ENCODE results near the gene OR13A1. TPM values are rescaled to one million over a fixed set of nuclear protein-coding genes. Genes with fewer than 3 reads are reported as not detected.

Gene OR13A1
- total RNA-seq, 1 donor from 2014 or later: 1.5 TPM

- Mint-ChIP-seq H3K4me3 (no peak overlapping the region), H3K4me1 (peaks cover 29% of the 10 kb centered on the region), H3K36me3 (no peaks in the 10 kb centered on the region), H3K27ac (no peak overlapping the region), H3K9me3 (peaks cover 4% of the 10 kb centered on the region), H3K27me3 (ENCODE audit: insufficient read depth, low read depth) (peaks cover 2% of the 10 kb centered on the region)
- Histone ChIP-seq H3K9ac (no peak overlapping the region), H4K20me1 (ENCODE audit: low read depth) (no peaks in the 10 kb centered on the region), H3K4me1 (peaks cover 27% of the 10 kb centered on the region), H3K27ac (no peak overlapping the region), H3K4me2 (no peak overlapping the region), H3K79me2 (ENCODE audit: low read depth) (no peaks in the 10 kb centered on the region), H3K4me3 (no peak overlapping the region), H3F3A (ENCODE audit: low read depth) (peaks cover 9% of the 10 kb centered on the region), H2AFZ (replicated peaks) (no peak overlapping the region), H3K36me3 (no peaks in the 10 kb centered on the region), H3K9me3 (ENCODE audit: low read depth) (no peaks in the 10 kb centered on the region), H3K27me3 (no peaks in the 10 kb centered on the region)
- TF ChIP-seq CTCF (IDR thresholded peaks at IDR 0.05) (no peak), EZH2phosphoT487 (IDR thresholded peaks at IDR 0.05) (no peak), EZH2 (IDR thresholded peaks at IDR 0.05) (no peak)
- no peak for DNase-seq (ENCODE audit: low spot score)
Observed at GRCh38 chr10:45282061-45282460, 33.3 kb downstream of the OR13A1 start.

GRCh38 chr10:45280113-45280760 is 35.2 kb downstream of the OR13A1 start:
- Histone ChIP-seq H3K9me3 (ENCODE audit: low read depth) (no peaks in the 10 kb centered on the region), H2AFZ (replicated peaks) (peak overlapping the region; percentile 84), H3F3A (ENCODE audit: low read depth) (peaks cover 9% of the 10 kb centered on the region), H3K9ac (no peak overlapping the region), H3K4me2 (peak overlapping the region; percentile 24), H3K36me3 (no peaks in the 10 kb centered on the region), H3K27ac (no peak overlapping the region), H3K27me3 (no peaks in the 10 kb centered on the region), H3K4me3 (no peak overlapping the region), H3K4me1 (peaks cover 27% of the 10 kb centered on the region), H4K20me1 (ENCODE audit: low read depth) (no peaks in the 10 kb centered on the region), H3K79me2 (ENCODE audit: low read depth) (no peaks in the 10 kb centered on the region)
- DNase-seq (ENCODE audit: low spot score): peak; percentile 5
- H3K36me3 Mint-ChIP-seq: no peaks in the 10 kb centered on the region
- H3K27me3 Mint-ChIP-seq (ENCODE audit: insufficient read depth, low read depth): no peaks in the 10 kb centered on the region
- no peaks in the 10 kb centered on the region for H3K9me3 Mint-ChIP-seq
- H3K4me3 Mint-ChIP-seq: no peak overlapping the region
- TF ChIP-seq EZH2phosphoT487 (IDR thresholded peaks at IDR 0.05) (no peak), EZH2 (IDR thresholded peaks at IDR 0.05) (no peak), CTCF (IDR thresholded peaks at IDR 0.05) (no peak)
- peaks cover 29% of the 10 kb centered on the region for H3K4me1 Mint-ChIP-seq
- peak overlapping the region; percentile 42 for H3K27ac Mint-ChIP-seq

- Mint-ChIP-seq H3K27me3 (ENCODE audit: insufficient read depth, low read depth) (no peaks in the 10 kb centered on the region), H3K36me3 (no peaks in the 10 kb centered on the region), H3K27ac (peak overlapping the region; percentile 69), H3K4me3 (no peak overlapping the region), H3K4me1 (peaks cover 29% of the 10 kb centered on the region), H3K9me3 (no peaks in the 10 kb centered on the region)
- no peak overlapping the region for H3K4me3 ChIP-seq
- no peaks in the 10 kb centered on the region for H3K9me3 ChIP-seq (ENCODE audit: low read depth)
- no peaks in the 10 kb centered on the region for H3K27me3 ChIP-seq
- H3F3A ChIP-seq (ENCODE audit: low read depth): peaks cover 9% of the 10 kb centered on the region
- peak overlapping the region; percentile 85 for H2AFZ ChIP-seq (replicated peaks)
- H3K36me3 ChIP-seq: no peaks in the 10 kb centered on the region
- H3K79me2 ChIP-seq (ENCODE audit: low read depth): no peaks in the 10 kb centered on the region
- DNase-seq (ENCODE audit: low spot score): no peak
- H3K27ac ChIP-seq: no peak overlapping the region
- H3K4me2 ChIP-seq: peak overlapping the region; percentile 24
- H3K9ac ChIP-seq: no peak overlapping the region
- H4K20me1 ChIP-seq (ENCODE audit: low read depth): no peaks in the 10 kb centered on the region
- TF ChIP-seq EZH2 (IDR thresholded peaks at IDR 0.05) (no peak), CTCF (IDR thresholded peaks at IDR 0.05) (no peak)
- H3K4me1 ChIP-seq: peaks cover 27% of the 10 kb centered on the region
Observed at GRCh38 chr10:45279682-45280081, 35.7 kb downstream of the OR13A1 start.

All from neural progenitor cell (in vitro differentiated cells).